DMS53 treated with DMSO at 0.1 percent for 48 hours (cell line): ENCODE results near the gene GDF15.
A peak's percentile ranks its signal among the peaks of the same experiment; 100 is the strongest.
"Not testable (repeated sequence)": the region's sequence is repeated elsewhere in the genome, so short reads cannot be mapped to it uniquely, and the experiment has no call there.

Source experiments
- DNase-seq: peaks from one replicate; lab custom pipeline; 2025; ENCODE audit not compliant: unreplicated experiment; lab: John Stamatoyannopoulos, UW

The GDF15 gene

GRCh38 chr19:18385675-18386542 lies at the start of gene GDF15:
GDF15 (plus strand) TSS chr19:18386158; CDS start chr19:18386190, 32 bp downstream.
- DNase-seq: peak; percentile 69

- DNase-seq: no peak
Measured at GRCh38 chr19:18338541-18338940, 47.4 kb upstream of the GDF15 start.

GRCh38 chr19:18339723-18340122 lies 46.2 kb upstream of the GDF15 start:
- DNase-seq: no peak

GRCh38 chr19:18340190-18340989 lies 45.6 kb upstream of the GDF15 start, which contains the start of gene PGPEP1:
PGPEP1 (plus strand) TSS chr19:18340598; CDS start chr19:18340682, 84 bp downstream.
- DNase-seq: no peak

- DNase-seq: no peak
Measured at GRCh38 chr19:18340990-18341868, 44.7 kb upstream of the GDF15 start.

- no peak for DNase-seq
Measured at GRCh38 chr19:18342090-18342632, 43.8 kb upstream of the GDF15 start.

- DNase-seq: no peak
Measured at GRCh38 chr19:18344582-18344950, 41.4 kb upstream of the GDF15 start.

- DNase-seq: no peak
Measured at GRCh38 chr19:18345296-18345695, 40.7 kb upstream of the GDF15 start.

GRCh38 chr19:18346091-18346490 lies 39.9 kb upstream of the GDF15 start:
- no peak for DNase-seq

GRCh38 chr19:18348171-18348570 lies 37.8 kb upstream of the GDF15 start:
- DNase-seq: no peak

- not testable (repeated sequence) for DNase-seq
Measured at GRCh38 chr19:18348818-18349339, 37.1 kb upstream of the GDF15 start.

GRCh38 chr19:18349524-18350128 lies 36.3 kb upstream of the GDF15 start:
- DNase-seq: peak; percentile 32

- DNase-seq: no peak
Measured at GRCh38 chr19:18350490-18350889, 35.5 kb upstream of the GDF15 start.

GRCh38 chr19:18351544-18351943 lies 34.4 kb upstream of the GDF15 start:
- DNase-seq: no peak

GRCh38 chr19:18353378-18354005 lies 32.5 kb upstream of the GDF15 start:
- DNase-seq: no peak

- not testable (repeated sequence) for DNase-seq
Measured at GRCh38 chr19:18354743-18355142, 31.2 kb upstream of the GDF15 start.

- DNase-seq: no peak
Measured at GRCh38 chr19:18357041-18357440, 28.9 kb upstream of the GDF15 start.

GRCh38 chr19:18361646-18362045 lies 24.3 kb upstream of the GDF15 start:
- no peak for DNase-seq

- no peak for DNase-seq
Measured at GRCh38 chr19:18362934-18363542, 22.9 kb upstream of the GDF15 start.
